COLO668 (cell line): ENCODE data around the gene EXTL2.
"Not testable (repeated sequence)": the region's sequence is repeated elsewhere in the genome, so short reads cannot be mapped to it uniquely, and the experiment has no call there.

Source experiments
- DNase-seq: peaks from one replicate; lab custom pipeline; 2025; ENCODE audit not compliant: unreplicated experiment; lab: John Stamatoyannopoulos, UW

EXTL2 gene

GRCh38 chr1:100860397-100860991, 34.1 kb downstream of the EXTL2 start:
- no peak for DNase-seq

GRCh38 chr1:100855116-100855515, 39.5 kb downstream of the EXTL2 start:
- not testable (repeated sequence) for DNase-seq

GRCh38 chr1:100852976-100853375, 41.7 kb downstream of the EXTL2 start:
- DNase-seq, result no peak

GRCh38 chr1:100851726-100852125, 42.9 kb downstream of the EXTL2 start:
- no peak for DNase-seq

- no peak for DNase-seq
Measured at GRCh38 chr1:100847361-100848082, 47.1 kb downstream of the EXTL2 start.

GRCh38 chr1:100843160-100843559, 51.5 kb downstream of the EXTL2 start:
- DNase-seq, result not testable (repeated sequence)

GRCh38 chr1:100835866-100836842, 58.5 kb downstream of the EXTL2 start:
- DNase-seq, result no peak

GRCh38 chr1:100834777-100835660, 59.6 kb downstream of the EXTL2 start:
- no peak for DNase-seq

- DNase-seq, result no peak
Measured at GRCh38 chr1:100832694-100833428, 61.8 kb downstream of the EXTL2 start.

- DNase-seq, result not testable (repeated sequence)
Measured at GRCh38 chr1:100825666-100826065, 69.0 kb downstream of the EXTL2 start.
